Measurements from ENCODE around the gene NDUFAF5. TPM values are rescaled to one million over a fixed set of nuclear protein-coding genes. Genes with fewer than 3 reads are reported as not detected.

Gene NDUFAF5
- total RNA-seq, 4 donors from 2014 or later = 14.5 to 33.6 (median 16.8) TPM

DNA sequence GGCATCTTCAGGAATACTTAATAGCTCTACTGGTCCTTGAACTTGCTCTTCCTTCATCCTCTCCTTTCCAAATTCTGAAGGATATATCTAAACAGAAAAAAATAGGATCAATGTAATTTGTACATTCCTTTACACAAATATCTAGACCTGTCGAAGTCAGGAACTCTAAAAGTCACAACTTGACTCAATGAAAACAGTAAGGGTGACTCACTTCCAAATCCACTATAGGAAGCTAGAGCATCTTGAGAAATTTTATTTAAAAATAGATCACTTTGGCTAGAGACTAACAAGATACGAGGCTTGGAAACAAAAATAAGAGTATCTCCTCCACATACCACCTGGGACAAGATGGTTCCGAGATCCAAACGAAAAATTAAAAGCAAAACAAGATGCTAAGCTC, 12.3 kb upstream of the NDUFAF5 start:
- no peak for DNase-seq
- ATAC-seq = no peak
- in situ Hi-C loops (cut with MboI; ENCODE audit: low sequenced_read_pairs in 4 of 4) = loop anchor here (5.0 to 25.0 kb wide), 5 partner anchors 285 to 660 kb away; no protein-coding TSS in a partner anchor
- Histone ChIP-seq H3K4me3 (no peak overlapping the region), H3K27me3 (no peaks in the 10 kb centered on the region), H3K9me3 (no peaks in the 10 kb centered on the region), H3K36me3 (peaks cover 0 to 77% of the 10 kb centered on the region in 2 donors), H3K4me1 (peaks cover 0 to 5% of the 10 kb centered on the region in 2 donors), H3K27ac (no peak overlapping the region)
- no peak for TF ChIP-seq POLR2A (IDR thresholded peaks at IDR 0.05)
- TF ChIP-seq, protein P1, sequence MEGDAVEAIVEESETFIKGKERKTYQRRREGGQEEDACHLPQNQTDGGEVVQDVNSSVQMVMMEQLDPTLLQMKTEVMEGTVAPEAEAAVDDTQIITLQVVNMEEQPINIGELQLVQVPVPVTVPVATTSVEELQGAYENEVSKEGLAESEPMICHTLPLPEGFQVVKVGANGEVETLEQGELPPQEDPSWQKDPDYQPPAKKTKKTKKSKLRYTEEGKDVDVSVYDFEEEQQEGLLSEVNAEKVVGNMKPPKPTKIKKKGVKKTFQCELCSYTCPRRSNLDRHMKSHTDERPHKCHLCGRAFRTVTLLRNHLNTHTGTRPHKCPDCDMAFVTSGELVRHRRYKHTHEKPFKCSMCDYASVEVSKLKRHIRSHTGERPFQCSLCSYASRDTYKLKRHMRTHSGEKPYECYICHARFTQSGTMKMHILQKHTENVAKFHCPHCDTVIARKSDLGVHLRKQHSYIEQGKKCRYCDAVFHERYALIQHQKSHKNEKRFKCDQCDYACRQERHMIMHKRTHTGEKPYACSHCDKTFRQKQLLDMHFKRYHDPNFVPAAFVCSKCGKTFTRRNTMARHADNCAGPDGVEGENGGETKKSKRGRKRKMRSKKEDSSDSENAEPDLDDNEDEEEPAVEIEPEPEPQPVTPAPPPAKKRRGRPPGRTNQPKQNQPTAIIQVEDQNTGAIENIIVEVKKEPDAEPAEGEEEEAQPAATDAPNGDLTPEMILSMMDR (IDR thresholded peaks at IDR 0.05 in 4 of 5, conservative IDR thresholded peaks at IDR 0.05 in 1 of 5) = no peak
- intact Hi-C loops (cut with DNase I; ENCODE audit: low total_unique reads) = loop anchor here (5.0 kb wide), 1 partner anchor 655 kb away; no protein-coding TSS in a partner anchor

DNA sequence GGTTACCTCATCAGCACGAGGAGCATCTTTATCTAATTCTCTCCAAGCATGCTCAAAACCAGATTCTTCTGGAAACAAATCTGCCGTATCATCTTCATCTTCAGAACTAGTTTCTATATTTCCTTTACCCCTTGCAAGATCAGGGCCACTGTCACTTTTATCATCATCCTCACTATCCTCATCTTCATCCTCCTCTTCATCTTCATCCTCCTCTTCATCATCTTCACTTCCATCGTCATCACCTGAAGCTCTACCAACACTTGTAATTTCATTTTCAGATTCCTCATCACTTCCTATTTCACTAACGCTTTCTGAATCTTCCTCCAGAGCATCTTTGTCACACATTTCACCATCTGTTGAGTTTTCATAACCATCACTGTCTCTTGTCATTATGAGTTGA, 9.0 kb upstream of the NDUFAF5 start:
- H3K27ac ChIP-seq = no peak overlapping the region
- H3K27me3 ChIP-seq = no peaks in the 10 kb centered on the region
- ATAC-seq = no peak
- peaks cover 0 to 55% of the 10 kb centered on the region in 2 donors for H3K36me3 ChIP-seq
- H3K4me1 ChIP-seq = peaks cover 0 to 5% of the 10 kb centered on the region in 2 donors
- intact Hi-C loops (cut with DNase I; ENCODE audit: low total_unique reads) = no loop called here
- no peak overlapping the region for H3K4me3 ChIP-seq
- DNase-seq = no peak
- TF ChIP-seq, protein P1 (IDR thresholded peaks at IDR 0.05 in 4 of 5, conservative IDR thresholded peaks at IDR 0.05 in 1 of 5) = no peak
- no peak for TF ChIP-seq POLR2A (IDR thresholded peaks at IDR 0.05)
- in situ Hi-C loops (cut with MboI; ENCODE audit: low sequenced_read_pairs in 4 of 4) = loop anchor here in 2 of 4 donors (10.0 kb wide), 1 partner anchor 661 kb away; no protein-coding TSS in a partner anchor
- no peaks in the 10 kb centered on the region for H3K9me3 ChIP-seq

DNA sequence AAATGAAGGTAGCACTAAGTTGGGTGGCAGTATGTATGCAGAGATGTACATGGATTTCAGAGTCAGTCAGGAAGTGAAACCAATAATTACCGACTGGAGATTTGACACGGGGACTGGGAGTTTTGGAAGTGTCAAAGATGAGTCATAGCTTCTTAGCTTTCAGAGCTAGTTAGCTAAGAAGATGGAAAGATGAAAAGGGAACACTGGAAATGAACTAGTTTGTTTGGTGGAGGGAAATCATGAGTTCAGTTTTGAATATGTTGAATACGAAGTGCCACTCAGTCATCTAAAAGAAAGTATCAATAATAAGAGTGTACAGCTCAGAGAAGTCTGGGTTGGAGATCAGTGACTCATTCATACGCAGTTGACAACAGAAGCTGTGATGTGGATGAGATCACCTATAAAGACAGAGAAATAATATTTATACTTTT, 7.6 kb upstream of the NDUFAF5 start:
- TF ChIP-seq, protein P1 (IDR thresholded peaks at IDR 0.05 in 4 of 5, conservative IDR thresholded peaks at IDR 0.05 in 1 of 5) = no peak
- TF ChIP-seq POLR2A (IDR thresholded peaks at IDR 0.05) = no peak
- Histone ChIP-seq H3K36me3 (peaks cover 0 to 58% of the 10 kb centered on the region in 2 donors), H3K27ac (peak overlapping the region in 3 of 4 donors; percentile 10 to 23 (median 12)), H3K4me1 (peaks cover 0 to 5% of the 10 kb centered on the region in 2 donors), H3K4me3 (no peak overlapping the region), H3K27me3 (no peaks in the 10 kb centered on the region), H3K9me3 (no peaks in the 10 kb centered on the region)
- intact Hi-C loops (cut with DNase I; ENCODE audit: low total_unique reads) = no loop called here
- in situ Hi-C loops (cut with MboI; ENCODE audit: low sequenced_read_pairs in 4 of 4) = loop anchor here in 2 of 4 donors (10.0 kb wide), 1 partner anchor 662 kb away; no protein-coding TSS in a partner anchor
- DNase-seq (no peak), ATAC-seq (no peak)

DNA sequence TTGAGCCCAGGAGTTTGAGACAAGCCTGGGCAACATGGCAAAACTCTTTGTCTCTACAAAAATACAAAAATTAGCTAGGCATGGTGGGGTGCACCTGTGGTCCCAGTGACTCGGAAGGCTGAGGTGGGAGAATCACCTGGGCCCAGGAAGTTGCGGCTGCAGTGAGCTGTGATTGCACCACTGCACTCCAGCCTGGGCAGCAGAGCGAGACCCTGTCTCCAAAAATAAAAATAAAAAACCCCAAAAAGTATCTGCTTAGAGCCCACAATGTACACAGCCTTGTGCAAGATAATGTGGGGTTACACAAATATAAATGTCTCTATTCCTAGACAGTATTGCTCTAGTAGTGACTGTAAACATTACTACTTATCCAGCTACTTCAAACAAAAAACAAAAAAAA, 6.0 kb upstream of the NDUFAF5 start:
- ATAC-seq (no peak), DNase-seq (no peak)
- TF ChIP-seq, protein P1 (IDR thresholded peaks at IDR 0.05 in 4 of 5, conservative IDR thresholded peaks at IDR 0.05 in 1 of 5) = no peak
- TF ChIP-seq POLR2A (IDR thresholded peaks at IDR 0.05) = no peak
- Histone ChIP-seq H3K27ac (no peak overlapping the region), H3K27me3 (no peaks in the 10 kb centered on the region), H3K4me1 (peaks cover 6 to 11% of the 10 kb centered on the region in 2 donors), H3K9me3 (no peaks in the 10 kb centered on the region), H3K4me3 (no peak overlapping the region), H3K36me3 (peaks cover 0 to 50% of the 10 kb centered on the region in 2 donors)
- intact Hi-C loops (cut with DNase I; ENCODE audit: low total_unique reads) = no loop called here
- in situ Hi-C loops (cut with MboI; ENCODE audit: low sequenced_read_pairs in 4 of 4) = loop anchor here in 2 of 4 donors (10.0 kb wide), 1 partner anchor 664 kb away; no protein-coding TSS in a partner anchor

All from gastrocnemius medialis (tissue), 4 donors.